Mesothelial cell of epicardium (in vitro differentiated cells): ENCODE measurements around the gene RIF1. TPM values are rescaled to one million over a fixed set of nuclear protein-coding genes. Genes with fewer than 3 reads are reported as not detected.
A peak's percentile ranks its signal among the peaks of the same experiment; 100 is the strongest.

Experiments
- DNase-seq, 2 experiments: peaks; one replicate each; pipeline ENCODE4 v3.0.0; 2021; ENCODE audit warnings: low spot score in 2 of 2; ENCODE audit not compliant: unreplicated experiment in 2 of 2
- H3K27ac Mint-ChIP-seq: 2 replicates; pipeline ENCODE4 v1.8.0; 2021; ENCODE audit warnings: mixed read lengths
- H3K27me3 Mint-ChIP-seq: 2 replicates; pipeline ENCODE4 v1.8.0; 2021; ENCODE audit warnings: low read depth, mixed read lengths
- H3K36me3 Mint-ChIP-seq: 2 replicates; pipeline ENCODE4 v1.8.0; 2021; ENCODE audit warnings: mixed read lengths
- H3K4me1 Mint-ChIP-seq: 2 replicates; pipeline ENCODE4 v1.8.0; 2021; ENCODE audit warnings: mixed read lengths
- H3K4me3 Mint-ChIP-seq: 2 replicates; pipeline ENCODE4 v1.8.0; 2021; ENCODE audit warnings: mild to moderate bottlenecking, moderate library complexity, mixed read lengths
- H3K9me3 Mint-ChIP-seq: 2 replicates; pipeline ENCODE4 v1.8.0; 2021; ENCODE audit warnings: mixed read lengths
- CTCF ChIP-seq: fragments of 200-600 bp; sonication (generic); IDR thresholded peaks from one replicate; pipeline ENCODE4 v1.5.0; 2021; ENCODE audit warnings: antibody characterized with exemption; ENCODE audit not compliant: unreplicated experiment
- total RNA-seq: library from RNA; stranded (reverse); gene quantifications from 3 replicates; pipeline ENCODE4 v1.2.1, GENCODE V29; 2021

The RIF1 gene, protein sequence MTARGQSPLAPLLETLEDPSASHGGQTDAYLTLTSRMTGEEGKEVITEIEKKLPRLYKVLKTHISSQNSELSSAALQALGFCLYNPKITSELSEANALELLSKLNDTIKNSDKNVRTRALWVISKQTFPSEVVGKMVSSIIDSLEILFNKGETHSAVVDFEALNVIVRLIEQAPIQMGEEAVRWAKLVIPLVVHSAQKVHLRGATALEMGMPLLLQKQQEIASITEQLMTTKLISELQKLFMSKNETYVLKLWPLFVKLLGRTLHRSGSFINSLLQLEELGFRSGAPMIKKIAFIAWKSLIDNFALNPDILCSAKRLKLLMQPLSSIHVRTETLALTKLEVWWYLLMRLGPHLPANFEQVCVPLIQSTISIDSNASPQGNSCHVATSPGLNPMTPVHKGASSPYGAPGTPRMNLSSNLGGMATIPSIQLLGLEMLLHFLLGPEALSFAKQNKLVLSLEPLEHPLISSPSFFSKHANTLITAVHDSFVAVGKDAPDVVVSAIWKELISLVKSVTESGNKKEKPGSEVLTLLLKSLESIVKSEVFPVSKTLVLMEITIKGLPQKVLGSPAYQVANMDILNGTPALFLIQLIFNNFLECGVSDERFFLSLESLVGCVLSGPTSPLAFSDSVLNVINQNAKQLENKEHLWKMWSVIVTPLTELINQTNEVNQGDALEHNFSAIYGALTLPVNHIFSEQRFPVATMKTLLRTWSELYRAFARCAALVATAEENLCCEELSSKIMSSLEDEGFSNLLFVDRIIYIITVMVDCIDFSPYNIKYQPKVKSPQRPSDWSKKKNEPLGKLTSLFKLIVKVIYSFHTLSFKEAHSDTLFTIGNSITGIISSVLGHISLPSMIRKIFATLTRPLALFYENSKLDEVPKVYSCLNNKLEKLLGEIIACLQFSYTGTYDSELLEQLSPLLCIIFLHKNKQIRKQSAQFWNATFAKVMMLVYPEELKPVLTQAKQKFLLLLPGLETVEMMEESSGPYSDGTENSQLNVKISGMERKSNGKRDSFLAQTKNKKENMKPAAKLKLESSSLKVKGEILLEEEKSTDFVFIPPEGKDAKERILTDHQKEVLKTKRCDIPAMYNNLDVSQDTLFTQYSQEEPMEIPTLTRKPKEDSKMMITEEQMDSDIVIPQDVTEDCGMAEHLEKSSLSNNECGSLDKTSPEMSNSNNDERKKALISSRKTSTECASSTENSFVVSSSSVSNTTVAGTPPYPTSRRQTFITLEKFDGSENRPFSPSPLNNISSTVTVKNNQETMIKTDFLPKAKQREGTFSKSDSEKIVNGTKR (N-terminal part only)
- total RNA-seq, result 54.3 to 59.1 TPM (median 55.0 TPM) in 3 replicates

- H3K4me3 Mint-ChIP-seq, result peak within 1 kb of the TSS; percentile 85
- H3K4me1 Mint-ChIP-seq, result peaks cover 18% of the 10 kb centered on the region
- H3K27me3 Mint-ChIP-seq, result no peaks in the 10 kb centered on the region
- H3K36me3 Mint-ChIP-seq, result peaks cover 9% of the 10 kb centered on the region
- H3K27ac Mint-ChIP-seq, result peak within 1 kb of the TSS; percentile 89
- no peaks in the 10 kb centered on the region for H3K9me3 Mint-ChIP-seq
- peak; percentile 44 for TF ChIP-seq CTCF
- peak; percentile 68 to 82 for DNase-seq
These were observed at the start of gene RIF1 for GRCh38 chr2:151409601-151410484. TSS of gene RIF1 (plus strand) at chr2:151409902. CDS start at chr2:151410424, 522 bp downstream.

- Mint-ChIP-seq H3K9me3 (no peaks in the 10 kb centered on the region), H3K27me3 (no peaks in the 10 kb centered on the region), H3K36me3 (no peaks in the 10 kb centered on the region), H3K4me1 (peaks cover 4% of the 10 kb centered on the region), H3K4me3 (no peak overlapping the region), H3K27ac (no peak overlapping the region)
- no peak for TF ChIP-seq CTCF
- DNase-seq, result no peak
These were observed 47.9 kb upstream of the RIF1 start for GRCh38 chr2:151361674-151362370.

DNA sequence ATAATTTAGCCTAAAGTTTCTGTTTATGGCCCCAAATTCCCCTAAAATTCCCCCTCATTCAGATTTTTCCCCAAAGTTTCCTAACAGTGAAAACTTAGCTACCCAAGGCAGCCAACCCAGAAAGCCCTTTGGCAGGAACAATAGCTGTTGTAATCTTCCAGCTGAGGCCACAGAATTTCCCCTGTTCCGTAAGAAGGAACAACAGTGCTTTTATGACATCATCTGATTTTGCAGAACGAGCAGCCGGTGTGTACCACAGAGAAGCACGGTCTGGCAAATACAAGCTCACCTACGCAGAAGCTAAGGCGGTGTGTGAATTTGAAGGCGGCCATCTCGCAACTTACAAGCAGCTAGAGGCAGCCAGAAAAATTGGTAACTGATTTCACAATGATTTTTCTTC, 46.0 kb upstream of the RIF1 start:
- H3K27me3 Mint-ChIP-seq, result no peaks in the 10 kb centered on the region
- no peaks in the 10 kb centered on the region for H3K4me1 Mint-ChIP-seq
- no peaks in the 10 kb centered on the region for H3K9me3 Mint-ChIP-seq
- H3K36me3 Mint-ChIP-seq, result no peaks in the 10 kb centered on the region
- no peak overlapping the region for H3K4me3 Mint-ChIP-seq
- no peak for TF ChIP-seq CTCF
- DNase-seq, result no peak
- no peak overlapping the region for H3K27ac Mint-ChIP-seq

GRCh38 chr2:151367571-151367970, 42.1 kb upstream of the RIF1 start:
- no peaks in the 10 kb centered on the region for H3K4me1 Mint-ChIP-seq
- no peak for TF ChIP-seq CTCF
- no peaks in the 10 kb centered on the region for H3K36me3 Mint-ChIP-seq
- H3K27me3 Mint-ChIP-seq, result no peaks in the 10 kb centered on the region
- H3K27ac Mint-ChIP-seq, result no peak overlapping the region
- no peak overlapping the region for H3K4me3 Mint-ChIP-seq
- no peaks in the 10 kb centered on the region for H3K9me3 Mint-ChIP-seq
- DNase-seq, result no peak
